ENCODE measurements around the gene DYNLL2. TPM values are rescaled to one million over a fixed set of nuclear protein-coding genes. Genes with fewer than 3 reads are reported as not detected.

DYNLL2 gene
- total RNA-seq, 2 experiments from 2014 or later: 21.3 to 28.3 TPM

DNA sequence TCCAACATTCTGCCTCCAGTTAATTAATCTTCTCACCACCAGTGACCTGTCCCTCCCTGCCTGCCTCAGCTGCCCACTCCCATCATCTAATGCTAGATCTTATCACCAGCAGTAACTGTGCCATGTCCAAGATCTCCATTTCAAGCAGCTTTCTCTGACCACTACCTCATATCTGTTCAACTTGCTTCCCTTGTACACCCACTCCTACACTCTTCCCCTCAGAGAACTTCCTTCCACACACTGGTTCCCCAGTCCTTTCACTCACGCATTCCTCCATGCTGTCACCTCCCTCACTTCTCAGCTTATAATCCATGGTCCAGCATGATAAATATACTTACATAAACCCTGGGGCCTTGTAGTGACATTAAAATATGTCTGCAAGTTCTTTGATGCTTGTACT, 31.8 kb upstream of the DYNLL2 start:
- H3K27ac Mint-ChIP-seq: no peak overlapping the region
- H3K9me3 Mint-ChIP-seq (ENCODE audit: low read depth): no peaks in the 10 kb centered on the region
- ATAC-seq (no peak), DNase-seq (no peak)
- intact Hi-C loops (cut with DNase I, micrococcal nuclease): no loop called here
- no peaks in the 10 kb centered on the region for H3K36me3 Mint-ChIP-seq (ENCODE audit: low read depth)
- peaks cover 15% of the 10 kb centered on the region for H3K4me1 Mint-ChIP-seq
- POLR2A ChIA-PET: interaction anchor here (0.6 kb wide), 1 partner anchor 894 kb away, joined by 5 read pairs; no protein-coding TSS in a partner anchor
- H3K4me3 Mint-ChIP-seq: no peak overlapping the region
- CTCF ChIA-PET: interaction anchor here (1.0 to 1.1 kb wide), 2 partner anchors 10 to 159 kb away, joined by 3 read pairs; no protein-coding TSS in a partner anchor
- peaks cover 8% of the 10 kb centered on the region for H3K27me3 Mint-ChIP-seq

DNA sequence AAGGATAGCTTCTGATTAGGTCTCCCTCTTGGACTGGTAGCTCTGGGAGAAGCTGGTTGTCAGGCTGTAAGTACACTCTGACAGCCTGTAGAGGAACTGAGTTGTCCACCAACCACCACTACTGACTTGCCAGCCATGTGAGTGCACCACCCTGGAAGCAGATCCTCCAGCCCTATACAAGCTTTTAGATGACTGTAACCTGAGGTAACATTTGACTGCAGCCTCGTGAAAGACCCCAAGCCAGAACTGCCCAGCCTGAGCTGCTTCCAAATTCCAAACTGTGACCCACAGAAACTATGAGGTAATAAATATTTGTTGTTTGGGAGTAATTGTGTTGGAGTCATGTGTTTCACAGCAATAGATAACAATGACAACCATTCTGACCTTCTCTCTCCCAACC, 30.8 kb upstream of the DYNLL2 start:
- Mint-ChIP-seq H3K9me3 (ENCODE audit: low read depth) (no peaks in the 10 kb centered on the region), H3K4me1 (peaks cover 15% of the 10 kb centered on the region), H3K27me3 (peaks cover 8% of the 10 kb centered on the region), H3K4me3 (no peak overlapping the region), H3K36me3 (ENCODE audit: low read depth) (no peaks in the 10 kb centered on the region), H3K27ac (no peak overlapping the region)
- CTCF ChIA-PET: interaction anchor here (1.0 to 1.2 kb wide), 3 partner anchors 9 to 194 kb away, joined by 3 to 4 read pairs (median 3); no protein-coding TSS in a partner anchor
- POLR2A ChIA-PET: interaction anchor here (1.0 kb wide), 1 partner anchor 271 kb away, joined by 3 read pairs; no protein-coding TSS in a partner anchor
- ATAC-seq (no peak), DNase-seq (no peak)
- intact Hi-C loops (cut with DNase I, micrococcal nuclease): loop anchor here in 1 of 2 experiments (2.0 kb wide), 1 partner anchor 46 kb away; the partner anchor contains the start of gene SRSF1

- Mint-ChIP-seq H3K9me3 (ENCODE audit: low read depth) (no peaks in the 10 kb centered on the region), H3K27ac (peak overlapping the region; percentile 8), H3K4me1 (peaks cover 15% of the 10 kb centered on the region), H3K36me3 (ENCODE audit: low read depth) (no peaks in the 10 kb centered on the region), H3K27me3 (peaks cover 5% of the 10 kb centered on the region), H3K4me3 (no peak overlapping the region)
- ChIA-PET POLR2A (interaction anchor here (1.0 kb wide), 1 partner anchor 270 kb away, joined by 3 read pairs; no protein-coding TSS in a partner anchor), CTCF (interaction anchor here (0.5 to 1.2 kb wide), 3 partner anchors 8 to 1277 kb away, joined by 3 to 4 read pairs (median 3); no protein-coding TSS in a partner anchor)
- intact Hi-C loops (cut with DNase I, micrococcal nuclease): loop anchor here in 1 of 2 experiments (2.0 kb wide), 1 partner anchor 46 kb away; the partner anchor contains the start of gene SRSF1
- ATAC-seq (peak; percentile 89), DNase-seq (peak; percentile 52)
These were observed 30.1 kb upstream of the DYNLL2 start for GRCh38 chr17:58052945-58053715.

DNA sequence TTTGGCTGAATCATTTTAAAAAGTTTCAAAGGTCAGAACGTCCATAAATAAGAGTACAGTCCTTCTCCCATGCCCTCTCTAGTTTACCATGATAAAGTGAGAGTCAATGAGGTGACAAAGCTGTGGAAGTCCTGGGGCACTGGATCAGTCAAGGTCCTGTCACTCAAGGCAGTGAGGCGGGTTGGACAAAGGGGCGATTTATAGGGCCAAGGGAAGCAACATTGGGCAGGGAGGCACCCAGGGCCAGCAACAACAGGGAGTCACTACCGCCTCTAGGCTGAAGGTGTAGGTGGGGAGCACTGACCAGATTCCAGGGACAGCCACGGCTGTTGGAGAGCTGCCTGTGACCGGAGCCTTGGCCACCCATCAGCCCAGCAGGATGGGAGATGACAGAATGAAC, 28.6 kb upstream of the DYNLL2 start:
- no peak for ATAC-seq
- peaks cover 5% of the 10 kb centered on the region for H3K27me3 Mint-ChIP-seq
- H3K27ac Mint-ChIP-seq: no peak overlapping the region
- CTCF ChIA-PET: interaction anchor here (0.7 kb wide), 1 partner anchor 15 kb away, joined by 3 read pairs; no protein-coding TSS in a partner anchor
- DNase-seq: no peak
- intact Hi-C loops (cut with DNase I, micrococcal nuclease): no loop called here
- no peaks in the 10 kb centered on the region for H3K9me3 Mint-ChIP-seq (ENCODE audit: low read depth)
- POLR2A ChIA-PET: no interaction called here
- peaks cover 15% of the 10 kb centered on the region for H3K4me1 Mint-ChIP-seq
- no peak overlapping the region for H3K4me3 Mint-ChIP-seq
- H3K36me3 Mint-ChIP-seq (ENCODE audit: low read depth): no peaks in the 10 kb centered on the region

DNA sequence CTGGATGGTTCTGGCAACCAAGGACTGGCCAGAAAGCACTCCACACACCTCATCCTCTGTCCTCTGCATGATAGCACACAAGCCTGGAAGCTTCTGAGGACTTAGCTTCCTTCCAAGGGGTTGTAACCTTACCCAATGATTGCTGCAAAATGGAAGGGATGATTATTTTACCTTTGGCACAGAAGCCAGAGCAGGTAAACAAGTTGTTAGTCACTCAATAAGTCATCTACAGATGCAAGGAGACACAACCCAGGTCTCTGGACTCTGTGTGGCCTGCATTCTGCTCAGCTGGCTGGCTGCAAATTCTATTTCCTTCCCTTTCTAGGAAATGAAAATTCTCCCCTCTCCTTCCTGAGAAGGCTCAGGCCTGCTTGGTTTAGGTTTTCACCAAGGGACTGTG, 26.7 kb upstream of the DYNLL2 start:
- Mint-ChIP-seq H3K27me3 (peaks cover 2% of the 10 kb centered on the region), H3K36me3 (ENCODE audit: low read depth) (no peaks in the 10 kb centered on the region), H3K27ac (no peak overlapping the region), H3K9me3 (ENCODE audit: low read depth) (no peaks in the 10 kb centered on the region), H3K4me1 (peaks cover 15% of the 10 kb centered on the region), H3K4me3 (no peak overlapping the region)
- POLR2A ChIA-PET: no interaction called here
- intact Hi-C loops (cut with DNase I, micrococcal nuclease): no loop called here
- ATAC-seq (no peak), DNase-seq (no peak)
- CTCF ChIA-PET: interaction anchor here (0.9 to 1.2 kb wide), 3 partner anchors 16 to 45 kb away, joined by 3 to 4 read pairs (median 3); no protein-coding TSS in a partner anchor

DNA sequence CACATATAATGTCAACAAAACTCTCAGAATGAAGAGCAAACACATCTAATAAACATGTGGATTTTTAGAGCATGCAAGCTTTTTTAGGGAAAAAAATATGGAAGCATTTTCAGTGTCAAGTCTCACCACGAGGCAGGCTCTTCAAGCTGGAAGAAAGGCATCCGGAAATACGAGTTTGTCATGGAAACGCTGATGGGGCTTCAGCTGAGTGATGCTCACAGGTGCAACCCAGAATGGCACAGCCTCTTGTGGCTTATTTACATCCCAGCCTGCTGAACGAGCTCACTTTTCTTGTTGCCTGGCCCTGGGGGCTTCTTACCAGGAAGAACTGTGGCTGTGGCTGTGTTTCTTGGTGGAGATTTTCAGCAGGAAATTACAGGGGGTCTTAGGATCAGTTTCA, 24.1 kb upstream of the DYNLL2 start:
- intact Hi-C loops (cut with DNase I, micrococcal nuclease): no loop called here
- ChIA-PET CTCF (interaction anchor here (0.7 kb wide), 1 partner anchor 29 kb away, joined by 3 read pairs; no protein-coding TSS in a partner anchor), POLR2A (no interaction called here)
- ATAC-seq (no peak), DNase-seq (no peak)
- H3K4me3 Mint-ChIP-seq: no peak overlapping the region
- no peak overlapping the region for H3K27ac Mint-ChIP-seq
- no peaks in the 10 kb centered on the region for H3K4me1 Mint-ChIP-seq
- no peaks in the 10 kb centered on the region for H3K36me3 Mint-ChIP-seq (ENCODE audit: low read depth)
- H3K27me3 Mint-ChIP-seq: peaks cover 2% of the 10 kb centered on the region
- H3K9me3 Mint-ChIP-seq (ENCODE audit: low read depth): no peaks in the 10 kb centered on the region

DNA sequence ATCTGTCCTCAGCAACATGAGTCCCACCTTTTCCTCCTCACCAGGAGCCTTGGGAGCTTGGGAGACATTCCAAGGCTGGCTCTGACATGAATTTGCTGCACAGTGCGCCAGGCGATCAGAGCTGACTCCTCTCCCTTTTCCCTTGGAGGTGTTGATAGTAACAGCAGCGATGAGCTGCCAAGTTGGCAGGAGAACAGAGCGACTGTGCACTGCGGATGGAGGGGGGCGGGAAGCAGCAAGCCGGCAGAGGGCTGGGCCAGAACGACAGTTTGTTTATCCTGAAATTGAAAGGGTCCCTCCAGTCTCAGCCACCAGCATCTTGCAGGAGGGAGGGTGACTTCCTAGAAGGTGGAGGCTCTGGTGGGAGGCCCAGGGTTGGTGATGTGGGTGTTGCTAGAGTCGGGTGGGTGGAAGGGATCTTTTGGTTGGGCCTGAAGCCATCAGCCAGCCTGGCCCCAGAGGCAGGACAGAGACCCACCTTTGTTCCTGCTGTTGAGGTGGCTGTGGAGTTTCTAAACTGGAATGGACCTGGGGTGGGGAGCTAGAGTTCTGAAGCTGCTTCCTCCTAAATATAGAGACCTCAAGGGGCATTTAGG, 22.5 kb upstream of the DYNLL2 start:
- CTCF ChIA-PET: interaction anchor here (0.6 to 1.1 kb wide), 5 partner anchors 8 to 459 kb away, joined by 3 to 4 read pairs (median 3); no protein-coding TSS in a partner anchor

GRCh38 chr17:58061672-58062071, 21.5 kb upstream of the DYNLL2 start:
- H3K36me3 Mint-ChIP-seq (ENCODE audit: low read depth): no peaks in the 10 kb centered on the region
- H3K4me1 Mint-ChIP-seq: no peaks in the 10 kb centered on the region
- POLR2A ChIA-PET: no interaction called here
- ATAC-seq (no peak), DNase-seq (no peak)
- H3K27me3 Mint-ChIP-seq: peaks cover 2% of the 10 kb centered on the region
- H3K4me3 Mint-ChIP-seq: no peak overlapping the region
- no peak overlapping the region for H3K27ac Mint-ChIP-seq
- intact Hi-C loops (cut with DNase I, micrococcal nuclease): no loop called here
- CTCF ChIA-PET: interaction anchor here (0.9 to 1.1 kb wide), 4 partner anchors 9 to 228 kb away, joined by 3 to 4 read pairs (median 4); no protein-coding TSS in a partner anchor
- no peaks in the 10 kb centered on the region for H3K9me3 Mint-ChIP-seq (ENCODE audit: low read depth)

More for the DNA sequence above, 22.5 kb upstream of the DYNLL2 start:
- Mint-ChIP-seq H3K4me3 (no peak overlapping the region), H3K4me1 (no peaks in the 10 kb centered on the region), H3K27ac (no peak overlapping the region), H3K27me3 (peaks cover 2% of the 10 kb centered on the region), H3K9me3 (ENCODE audit: low read depth) (no peaks in the 10 kb centered on the region), H3K36me3 (ENCODE audit: low read depth) (no peaks in the 10 kb centered on the region)
- intact Hi-C loops (cut with DNase I, micrococcal nuclease): no loop called here
- POLR2A ChIA-PET: no interaction called here
- DNase-seq (no peak), ATAC-seq (no peak)

DNA sequence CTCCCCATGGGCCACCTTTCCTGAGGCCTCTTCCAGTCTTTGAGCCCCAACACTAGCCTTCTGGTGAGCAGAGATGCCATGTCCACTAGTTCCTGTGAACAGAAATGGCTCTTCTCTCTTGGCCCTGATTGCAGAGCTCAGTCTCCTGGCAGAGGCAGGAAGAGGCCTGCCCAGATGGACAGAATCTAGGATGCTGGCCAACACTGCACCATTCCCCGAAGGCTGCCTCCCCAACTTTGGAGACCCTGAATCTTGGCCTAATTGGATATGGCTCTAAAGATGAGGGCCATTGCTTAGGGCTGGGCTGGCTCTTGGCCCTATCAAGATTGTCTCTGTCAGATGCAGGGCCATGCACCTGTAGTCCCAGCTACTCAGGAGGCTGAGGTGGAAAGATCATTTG, 18.0 kb upstream of the DYNLL2 start:
- no peak for ATAC-seq
- Mint-ChIP-seq H3K27ac (no peak overlapping the region), H3K4me3 (no peak overlapping the region), H3K9me3 (ENCODE audit: low read depth) (no peaks in the 10 kb centered on the region), H3K27me3 (peaks cover 5% of the 10 kb centered on the region), H3K4me1 (no peaks in the 10 kb centered on the region), H3K36me3 (ENCODE audit: low read depth) (no peaks in the 10 kb centered on the region)
- no peak for DNase-seq
- intact Hi-C loops (cut with DNase I, micrococcal nuclease): no loop called here
- POLR2A ChIA-PET: no interaction called here
- CTCF ChIA-PET: no interaction called here

- POLR2A ChIA-PET: no interaction called here
- no peaks in the 10 kb centered on the region for H3K4me1 Mint-ChIP-seq
- peaks cover 14% of the 10 kb centered on the region for H3K27me3 Mint-ChIP-seq
- no peaks in the 10 kb centered on the region for H3K36me3 Mint-ChIP-seq (ENCODE audit: low read depth)
- no peak for ATAC-seq
- DNase-seq: no peak
- CTCF ChIA-PET: no interaction called here
- no peak overlapping the region for H3K4me3 Mint-ChIP-seq
- intact Hi-C loops (cut with DNase I, micrococcal nuclease): no loop called here
- H3K9me3 Mint-ChIP-seq (ENCODE audit: low read depth): no peaks in the 10 kb centered on the region
- no peak overlapping the region for H3K27ac Mint-ChIP-seq
These were observed 16.8 kb upstream of the DYNLL2 start for GRCh38 chr17:58066401-58066800.

DNA sequence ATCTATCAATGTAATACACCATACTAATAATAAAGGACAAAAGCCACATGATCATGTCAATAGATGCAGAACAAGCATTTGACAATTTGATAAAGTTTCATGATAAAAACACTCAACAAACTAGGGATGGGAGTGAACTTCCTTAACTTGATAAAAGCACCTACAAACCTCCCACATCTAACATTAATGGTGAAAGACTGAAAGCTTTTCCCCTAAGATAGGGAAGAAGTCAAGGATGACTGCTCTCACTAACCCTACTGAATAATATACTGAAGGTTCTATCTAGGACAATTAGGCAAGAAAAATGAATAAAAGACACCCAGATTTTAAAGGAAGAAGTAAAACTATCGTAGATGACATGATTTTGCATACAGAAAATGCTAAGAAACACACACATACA, 10.4 kb upstream of the DYNLL2 start:
- intact Hi-C loops (cut with DNase I, micrococcal nuclease): no loop called here
- Mint-ChIP-seq H3K27ac (no peak overlapping the region), H3K4me3 (no peak overlapping the region), H3K9me3 (ENCODE audit: low read depth) (no peaks in the 10 kb centered on the region), H3K4me1 (no peaks in the 10 kb centered on the region), H3K36me3 (ENCODE audit: low read depth) (no peaks in the 10 kb centered on the region), H3K27me3 (peaks cover 18% of the 10 kb centered on the region)
- no peak for DNase-seq
- ChIA-PET POLR2A (no interaction called here), CTCF (no interaction called here)
- ATAC-seq: no peak

All from activated CD4-positive, alpha-beta T cell treated with anti-CD3 and anti-CD28 coated beads for 36 hours (primary cell).